ENCODE measurements around the gene ADAMTSL1. TPM values are rescaled to one million over a fixed set of nuclear protein-coding genes. Genes with fewer than 3 reads are reported as not detected.

ADAMTSL1 gene
- total RNA-seq, 2 donors from 2014 or later, result 13.5 to 18.9 TPM

GRCh38 chr9:18890372-18890771, 416.4 kb downstream of the ADAMTSL1 start:
- intact Hi-C loops (cut with DNase I, micrococcal nuclease), result no loop called here
- DNase-seq (no peak), ATAC-seq (no peak)

- intact Hi-C loops (cut with DNase I, micrococcal nuclease), result no loop called here
- ATAC-seq (no peak), DNase-seq (no peak)
Measured at GRCh38 chr9:18891946-18892670, 418.2 kb downstream of the ADAMTSL1 start.

GRCh38 chr9:18893046-18893445, 419.1 kb downstream of the ADAMTSL1 start:
- intact Hi-C loops (cut with DNase I, micrococcal nuclease), result no loop called here
- ATAC-seq (no peak), DNase-seq (no peak)

GRCh38 chr9:18893491-18893890, 419.5 kb downstream of the ADAMTSL1 start:
- intact Hi-C loops (cut with DNase I, micrococcal nuclease), result no loop called here
- DNase-seq, result no peak
- ATAC-seq, result no peak

- ATAC-seq, result no peak
- DNase-seq, result no peak
Measured at GRCh38 chr9:18896004-18896403, 422.1 kb downstream of the ADAMTSL1 start.

GRCh38 chr9:18896531-18897179, 422.7 kb downstream of the ADAMTSL1 start:
- ATAC-seq (no peak), DNase-seq (no peak)
- intact Hi-C loops (cut with DNase I, micrococcal nuclease), result no loop called here

More at GRCh38 chr9:18896004-18896403, 422.1 kb downstream of the ADAMTSL1 start:
- intact Hi-C loops (cut with DNase I, micrococcal nuclease), result no loop called here

- intact Hi-C loops (cut with DNase I, micrococcal nuclease), result no loop called here
- no peak for ATAC-seq
Measured at GRCh38 chr9:18903450-18903849, 429.5 kb downstream of the ADAMTSL1 start.

GRCh38 chr9:18905028-18905882, 431.3 kb downstream of the ADAMTSL1 start:
- DNase-seq, result no peak
- intact Hi-C loops (cut with DNase I, micrococcal nuclease), result no loop called here
- ATAC-seq, result no peak

More at GRCh38 chr9:18903450-18903849, 429.5 kb downstream of the ADAMTSL1 start:
- DNase-seq, result no peak

GRCh38 chr9:18905883-18906629, 432.1 kb downstream of the ADAMTSL1 start:
- intact Hi-C loops (cut with DNase I, micrococcal nuclease), result no loop called here
- no peak for DNase-seq
- no peak for ATAC-seq

- no peak for DNase-seq
- intact Hi-C loops (cut with DNase I, micrococcal nuclease), result no loop called here
- no peak for ATAC-seq
Measured at GRCh38 chr9:18906656-18907395, 432.9 kb downstream of the ADAMTSL1 start.

- DNase-seq (no peak), ATAC-seq (peak; percentile 31)
- intact Hi-C loops (cut with DNase I, micrococcal nuclease), result no loop called here
Measured at GRCh38 chr9:18907927-18908625, 434.1 kb downstream of the ADAMTSL1 start.

- peak; percentile 52 for ATAC-seq
- intact Hi-C loops (cut with DNase I, micrococcal nuclease), result no loop called here
- DNase-seq, result no peak
Measured at GRCh38 chr9:18909140-18910018, 435.4 kb downstream of the ADAMTSL1 start.

GRCh38 chr9:18910435-18910834, 436.5 kb downstream of the ADAMTSL1 start:
- ATAC-seq (no peak), DNase-seq (no peak)
- intact Hi-C loops (cut with DNase I, micrococcal nuclease), result no loop called here

GRCh38 chr9:18910916-18911315, 437.0 kb downstream of the ADAMTSL1 start:
- ATAC-seq (no peak), DNase-seq (no peak)
- intact Hi-C loops (cut with DNase I, micrococcal nuclease), result no loop called here

- ATAC-seq (no peak), DNase-seq (no peak)
- intact Hi-C loops (cut with DNase I, micrococcal nuclease), result no loop called here
Measured at GRCh38 chr9:18911714-18912342, 437.9 kb downstream of the ADAMTSL1 start.
